NT2/D1 (cell line): ENCODE data around the gene SMIM33.

Experiments used
- DNase-seq: peaks from one replicate; pipeline ENCODE4 v3.0.0-alpha.2; 2011; ENCODE audit warnings: low read depth, low spot score
- H3K27me3 ChIP-seq: 2 replicates; pipeline ENCODE4 v1.6.0; 2011; ENCODE audit warnings: mild to moderate bottlenecking; ENCODE audit not compliant: insufficient read length, insufficient read depth
- H3K36me3 ChIP-seq: 2 replicates; pipeline ENCODE4 v1.6.1; 2011; ENCODE audit warnings: mild to moderate bottlenecking, low read length, mixed read lengths; ENCODE audit not compliant: insufficient read depth, insufficient read length
- H3K4me1 ChIP-seq: 2 replicates; pipeline ENCODE4 v1.5.1; 2011; ENCODE audit not compliant: insufficient read depth, insufficient read length
- H3K4me3 ChIP-seq: 2 replicates; pipeline ENCODE4 v1.5.1; 2011; ENCODE audit warnings: low read depth; ENCODE audit not compliant: insufficient read length
- H3K9ac ChIP-seq: 2 replicates; pipeline ENCODE4 v1.6.0; 2011; ENCODE audit warnings: low read depth; ENCODE audit not compliant: insufficient read length
- H3K9me3 ChIP-seq: 2 replicates; pipeline ENCODE4 v1.5.1; 2011; ENCODE audit warnings: mild to moderate bottlenecking, low read length; ENCODE audit not compliant: insufficient read depth
- SUZ12 ChIP-seq: IDR thresholded peaks from 2 replicates; pipeline ENCODE4 v1.6.1; 2011; ENCODE audit not compliant: insufficient read length, insufficient read depth; ENCODE audit errors: extremely low read depth
- YY1 ChIP-seq: IDR thresholded peaks from 2 replicates; pipeline ENCODE4 v1.6.1; 2011; ENCODE audit not compliant: insufficient read length, insufficient read depth
- ZNF274 ChIP-seq: IDR thresholded peaks from 2 replicates; pipeline ENCODE4 v1.6.1; 2011; ENCODE audit warnings: mild to moderate bottlenecking, low read depth, low read length

Gene SMIM33

GRCh38 chr5:139451878-139452660 is 18.7 kb upstream of the SMIM33 start:
- Histone ChIP-seq H3K4me3 (no peak overlapping the region), H3K9me3 (no peaks in the 10 kb centered on the region), H3K36me3 (peaks cover 24% of the 10 kb centered on the region), H3K4me1 (no peaks in the 10 kb centered on the region), H3K27me3 (no peaks in the 10 kb centered on the region), H3K9ac (no peak overlapping the region)
- TF ChIP-seq ZNF274 (no peak), YY1 (no peak), SUZ12 (no peak)
- DNase-seq = no peak

GRCh38 chr5:139453683-139454567 is 16.9 kb upstream of the SMIM33 start:
- Histone ChIP-seq H3K36me3 (peaks cover 24% of the 10 kb centered on the region), H3K9ac (no peak overlapping the region), H3K4me3 (no peak overlapping the region), H3K27me3 (no peaks in the 10 kb centered on the region), H3K9me3 (no peaks in the 10 kb centered on the region), H3K4me1 (peaks cover 6% of the 10 kb centered on the region)
- TF ChIP-seq ZNF274 = no peak
- TF ChIP-seq YY1 = no peak
- no peak for TF ChIP-seq SUZ12
- no peak for DNase-seq

GRCh38 chr5:139454568-139455290 is 16.1 kb upstream of the SMIM33 start:
- Histone ChIP-seq H3K4me3 (no peak overlapping the region), H3K4me1 (peaks cover 12% of the 10 kb centered on the region), H3K36me3 (peaks cover 24% of the 10 kb centered on the region), H3K9ac (no peak overlapping the region), H3K27me3 (no peaks in the 10 kb centered on the region), H3K9me3 (no peaks in the 10 kb centered on the region)
- no peak for TF ChIP-seq YY1
- DNase-seq = no peak

- peaks cover 16% of the 10 kb centered on the region for H3K36me3 ChIP-seq
- TF ChIP-seq SUZ12 (no peak), YY1 (no peak), ZNF274 (no peak)
These were observed 14.0 kb upstream of the SMIM33 start for GRCh38 chr5:139456776-139457175.

GRCh38 chr5:139457241-139457640 is 13.6 kb upstream of the SMIM33 start:
- Histone ChIP-seq H3K9ac (no peak overlapping the region), H3K27me3 (no peaks in the 10 kb centered on the region), H3K4me1 (peaks cover 15% of the 10 kb centered on the region), H3K36me3 (peaks cover 11% of the 10 kb centered on the region), H3K4me3 (no peak overlapping the region), H3K9me3 (no peaks in the 10 kb centered on the region)
- no peak for DNase-seq
- TF ChIP-seq SUZ12 (no peak), ZNF274 (no peak), YY1 (no peak)

More at GRCh38 chr5:139456776-139457175, 14.0 kb upstream of the SMIM33 start:
- Histone ChIP-seq H3K4me1 (peaks cover 12% of the 10 kb centered on the region), H3K27me3 (no peaks in the 10 kb centered on the region), H3K9me3 (no peaks in the 10 kb centered on the region), H3K9ac (no peak overlapping the region), H3K4me3 (no peak overlapping the region)
- DNase-seq = no peak

- no peak for DNase-seq
- H3K9ac ChIP-seq = no peak overlapping the region
- TF ChIP-seq YY1 (no peak), ZNF274 (no peak), SUZ12 (no peak)
These were observed 13.0 kb upstream of the SMIM33 start for GRCh38 chr5:139457653-139458306.

More at GRCh38 chr5:139457653-139458306, 13.0 kb upstream of the SMIM33 start:
- Histone ChIP-seq H3K4me3 (no peak overlapping the region), H3K4me1 (peaks cover 15% of the 10 kb centered on the region), H3K36me3 (peaks cover 9% of the 10 kb centered on the region), H3K27me3 (no peaks in the 10 kb centered on the region), H3K9me3 (no peaks in the 10 kb centered on the region)
